ENCODE measurements around the gene TMEM126B.
"Not testable (repeated sequence)": the region's sequence is repeated elsewhere in the genome, so short reads cannot be mapped to it uniquely, and the experiment has no call there.

The TMEM126B gene

DNA sequence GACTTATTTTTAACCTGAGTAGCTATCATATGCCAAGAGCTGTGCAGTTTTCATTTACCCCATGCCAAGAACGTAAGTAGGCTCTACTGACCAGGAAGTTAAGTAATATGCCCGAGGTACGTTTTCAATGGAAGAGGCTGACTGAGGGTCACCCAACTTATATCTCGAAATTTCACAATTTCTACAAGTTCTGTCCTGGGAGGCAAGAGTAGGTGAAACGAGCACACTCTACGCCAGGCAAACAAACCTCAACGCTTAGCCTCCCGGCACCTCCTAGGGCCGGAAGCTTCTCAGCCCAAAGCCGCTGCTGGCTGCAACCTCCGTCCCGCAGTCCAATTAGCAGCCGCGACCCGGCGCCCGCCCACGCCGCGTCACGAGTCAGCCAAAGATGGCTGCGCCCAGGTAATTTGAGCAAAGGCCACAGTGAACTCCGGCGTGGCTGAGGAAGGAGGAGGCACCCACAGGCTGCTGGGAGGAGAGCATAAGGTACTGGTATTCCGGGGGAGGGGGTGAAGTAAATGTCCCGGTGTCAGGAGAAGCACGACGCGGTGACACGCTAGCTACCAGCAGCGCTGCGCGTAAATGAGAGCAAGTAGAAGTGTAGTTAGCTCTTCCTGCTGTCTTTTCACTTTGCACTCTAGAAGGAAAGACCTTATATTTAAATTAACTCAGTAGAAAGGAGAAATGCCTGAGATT is 19.4 kb downstream of the TMEM126B start, which contains the start of gene TMEM126A:
Gene TMEM126A, plus strand, starts transcription at position 364 of the 696 bp plus-strand sequence. CDS start 2,289 bp downstream, outside the sequence.
- peak; percentile 79 to 91 for DNase-seq (ENCODE audit: low read depth in 1 of 2, low spot score in 1 of 2)

DNA sequence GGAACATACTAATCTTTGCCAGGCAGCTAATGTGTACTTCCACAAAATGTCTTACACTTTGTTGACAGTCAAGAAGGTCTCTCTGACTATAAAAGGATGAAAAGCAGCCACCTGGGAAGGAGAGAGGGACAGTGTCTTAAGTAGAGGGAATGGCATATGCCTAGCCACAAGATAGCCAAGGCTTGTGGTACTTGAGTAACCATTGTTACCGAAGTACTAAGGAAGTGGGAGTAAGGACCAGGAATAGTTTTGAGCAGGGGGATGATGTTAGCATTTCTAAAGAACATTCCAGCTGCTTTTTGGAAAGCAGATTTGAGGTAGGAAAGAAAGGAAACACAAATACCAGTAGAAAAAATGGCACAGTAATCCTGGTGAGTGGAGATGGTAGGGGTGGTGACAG is 22.7 kb downstream of the TMEM126B start:
- DNase-seq (ENCODE audit: low read depth in 1 of 2, low spot score in 1 of 2) = no peak

DNA sequence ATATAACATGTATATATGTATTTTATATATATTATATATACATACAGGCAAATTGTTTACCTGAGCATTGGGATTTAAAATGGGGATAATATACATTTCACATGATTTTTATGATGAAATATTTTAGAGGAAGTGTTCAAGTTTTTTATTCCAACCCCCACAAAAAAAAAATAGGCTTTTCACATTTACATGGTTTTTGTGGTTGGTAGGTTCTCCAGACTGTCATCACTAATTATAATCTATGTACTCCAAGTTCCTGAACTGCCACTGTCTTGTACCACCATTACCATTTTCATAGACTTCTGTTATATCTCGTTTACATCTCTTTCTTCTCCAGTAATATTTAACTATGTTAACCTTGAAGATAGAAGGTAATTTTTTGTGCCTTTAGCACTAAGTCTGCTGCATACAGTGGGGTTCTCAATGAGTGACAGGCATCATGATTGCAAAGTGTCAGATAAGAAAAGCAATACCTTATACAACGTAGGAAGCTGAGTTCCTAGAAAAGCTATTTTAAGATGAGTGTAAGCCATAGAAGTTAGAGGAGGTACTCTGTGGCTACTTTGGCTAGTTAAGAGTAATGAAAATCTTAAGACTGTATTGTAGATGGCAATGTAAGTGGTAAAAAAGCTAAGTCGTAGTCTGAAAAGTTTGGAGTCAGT is 24.5 kb downstream of the TMEM126B start:
- DNase-seq (ENCODE audit: low read depth in 1 of 2, low spot score in 1 of 2) = no peak

DNA sequence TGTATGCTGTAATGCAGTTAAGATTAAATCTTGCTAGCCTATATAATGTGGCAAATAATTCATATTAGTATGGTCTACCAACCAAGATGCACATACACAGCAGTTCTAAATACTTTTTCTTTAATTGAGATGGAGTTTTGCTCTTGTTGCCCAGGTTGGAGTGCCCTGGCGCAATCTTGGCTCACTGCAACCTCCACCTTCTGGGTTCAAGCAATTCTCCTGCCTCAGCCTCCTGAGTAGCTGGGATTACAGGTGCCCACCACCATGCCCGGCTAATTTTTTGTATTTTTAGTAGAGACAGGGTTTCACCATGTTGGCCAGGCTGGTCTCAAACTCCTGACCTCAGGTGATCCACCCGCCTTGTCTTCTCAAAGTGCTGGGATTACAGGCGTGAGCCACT is 25.9 kb downstream of the TMEM126B start:
- DNase-seq (ENCODE audit: low read depth in 1 of 2, low spot score in 1 of 2) = not testable (repeated sequence)

DNA sequence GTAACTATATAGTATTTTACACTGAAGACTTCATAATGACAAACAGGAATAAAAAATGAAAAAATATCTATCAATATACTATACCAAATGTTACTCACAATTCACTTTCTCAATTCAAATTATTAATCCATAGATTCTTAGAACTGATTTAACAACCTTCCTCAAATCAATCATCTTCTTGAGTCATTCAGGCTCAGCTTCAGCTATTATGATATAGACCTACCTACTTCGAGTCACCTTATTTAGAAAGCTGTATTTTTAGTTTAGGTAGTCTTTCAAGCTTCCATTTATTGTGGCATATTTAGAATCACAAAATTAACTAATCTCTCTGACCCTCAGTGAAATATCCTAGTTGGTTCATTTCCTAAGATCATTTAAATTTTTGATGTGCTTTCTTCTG is 28.4 kb downstream of the TMEM126B start:
- no peak for DNase-seq (ENCODE audit: low read depth in 1 of 2, low spot score in 1 of 2)

DNA sequence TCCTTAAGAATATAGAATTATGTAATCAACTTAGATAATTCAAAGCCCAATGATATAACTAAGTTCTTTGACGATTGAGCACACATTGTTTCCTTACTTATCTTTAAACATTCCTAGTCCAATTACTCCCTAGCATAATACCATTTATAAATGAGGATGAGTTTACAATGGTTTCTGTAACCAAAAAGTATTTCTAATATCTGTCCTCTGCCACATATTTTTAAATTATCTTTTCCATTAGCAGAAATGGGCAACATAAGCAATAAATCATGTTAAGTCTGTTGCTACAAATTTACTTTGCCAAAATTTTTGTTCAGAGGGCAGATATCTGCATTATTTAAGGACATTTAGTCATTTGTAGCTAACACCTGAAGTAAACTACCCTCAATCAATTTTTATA is 29.8 kb downstream of the TMEM126B start:
- DNase-seq (ENCODE audit: low read depth in 1 of 2, low spot score in 1 of 2) = no peak

DNA sequence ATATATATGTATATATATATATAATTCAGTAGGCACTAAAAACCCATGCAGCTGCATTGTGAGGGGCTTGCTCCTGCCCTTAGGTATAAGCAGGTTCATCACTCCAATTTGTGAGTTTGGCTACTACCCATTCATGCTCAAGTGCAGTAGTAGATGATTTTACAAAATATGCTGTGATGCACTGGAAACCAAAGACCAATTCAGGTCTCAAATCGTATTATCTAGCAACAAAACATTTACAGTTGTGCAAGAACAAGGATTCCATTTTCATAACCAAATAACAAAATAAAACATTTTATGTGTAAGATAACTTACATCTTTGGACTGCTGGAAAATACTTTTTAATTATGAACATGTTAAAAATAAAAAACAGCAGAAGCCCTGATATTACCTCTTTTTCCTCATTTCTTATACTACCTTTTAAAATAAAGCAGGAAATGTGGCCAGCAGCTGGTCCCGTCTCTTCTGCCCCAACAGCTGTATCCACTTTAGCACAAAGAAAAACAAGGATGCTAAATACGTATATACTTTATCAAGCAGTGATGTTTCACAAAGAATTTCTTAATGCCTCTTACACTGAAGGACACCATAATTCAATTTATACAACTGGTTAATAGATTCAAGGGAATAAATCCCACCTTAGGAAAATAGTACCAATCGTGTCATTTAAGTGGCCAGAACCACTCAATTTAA is 33.7 kb downstream of the TMEM126B start:
- DNase-seq (ENCODE audit: low read depth in 1 of 2, low spot score in 1 of 2) = no peak

DNA sequence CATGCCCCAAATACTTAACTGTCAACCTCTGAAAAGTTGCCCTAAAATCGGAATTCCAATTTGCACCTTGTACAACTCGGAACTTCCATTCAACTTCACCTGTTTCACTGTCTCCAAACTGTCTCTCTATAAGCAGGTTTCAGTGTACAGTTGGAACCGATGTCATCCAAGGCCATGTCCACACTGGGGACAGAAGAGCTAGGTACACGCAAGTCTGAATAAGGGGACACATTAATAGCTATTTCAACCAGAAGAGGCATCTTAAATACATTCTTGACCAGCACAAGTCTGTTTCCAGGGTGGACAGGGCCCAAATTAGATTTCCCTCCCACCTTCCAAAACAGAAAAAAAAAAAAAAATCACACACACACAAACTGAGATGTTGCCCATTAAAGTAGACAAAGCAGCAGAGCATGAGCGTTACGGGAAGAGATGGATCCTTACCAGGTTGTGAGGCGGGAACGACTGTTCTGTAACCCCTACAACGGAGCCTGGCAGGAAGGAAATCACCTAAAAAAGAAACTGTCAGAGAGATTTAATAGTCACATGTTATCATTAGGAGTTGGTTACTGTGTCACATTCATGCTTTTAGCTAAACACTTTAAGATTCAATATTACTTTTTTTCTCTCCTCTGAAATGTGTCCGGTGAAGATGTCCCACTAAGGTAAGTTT is 34.8 kb downstream of the TMEM126B start:
- no peak for DNase-seq (ENCODE audit: low read depth in 1 of 2, low spot score in 1 of 2)

DNA sequence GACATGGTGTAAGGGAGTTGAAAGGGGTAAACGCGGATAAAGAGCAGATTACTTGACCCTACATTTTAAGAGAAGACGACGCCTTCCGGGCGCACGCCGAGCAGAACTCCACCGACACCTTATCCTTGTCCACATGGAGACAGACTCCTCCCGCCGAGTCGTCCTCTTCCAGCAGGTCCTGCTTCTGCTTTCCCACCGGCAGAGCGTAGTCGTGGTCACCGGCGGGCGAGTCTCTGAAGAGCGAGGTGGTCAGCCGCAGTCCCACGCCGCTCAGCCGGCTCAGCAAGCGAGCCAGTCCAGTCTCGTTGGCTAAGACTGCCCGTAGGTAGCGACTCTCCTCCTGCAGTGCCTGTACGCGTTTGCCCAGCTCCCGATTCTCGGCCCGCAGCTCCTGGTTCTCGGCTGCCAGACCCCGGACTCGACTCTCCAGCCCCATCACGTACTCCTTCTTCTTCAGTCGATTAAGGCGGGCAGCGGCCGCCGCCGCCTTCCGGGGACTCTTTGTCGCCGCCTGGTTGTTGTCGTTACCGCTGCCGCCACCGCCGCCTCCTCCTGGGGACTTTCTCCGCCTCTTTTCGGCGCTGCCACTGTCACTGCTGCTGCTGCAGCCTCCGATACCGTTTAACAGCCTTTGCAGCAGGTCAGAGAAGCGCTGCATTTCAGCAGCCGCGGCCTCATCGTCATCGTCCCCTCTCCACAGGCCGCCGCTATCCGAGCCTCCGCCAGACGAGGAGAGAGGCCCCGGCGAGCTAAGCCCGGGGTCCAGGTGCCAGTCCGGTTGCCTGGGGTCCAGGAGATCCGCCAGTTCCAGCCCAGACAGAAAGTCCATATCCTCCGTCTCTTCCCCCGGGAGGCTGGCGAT is 35.6 kb downstream of the TMEM126B start:
- DNase-seq (ENCODE audit: low read depth in 1 of 2, low spot score in 1 of 2) = peak; percentile 77 to 78

DNA sequence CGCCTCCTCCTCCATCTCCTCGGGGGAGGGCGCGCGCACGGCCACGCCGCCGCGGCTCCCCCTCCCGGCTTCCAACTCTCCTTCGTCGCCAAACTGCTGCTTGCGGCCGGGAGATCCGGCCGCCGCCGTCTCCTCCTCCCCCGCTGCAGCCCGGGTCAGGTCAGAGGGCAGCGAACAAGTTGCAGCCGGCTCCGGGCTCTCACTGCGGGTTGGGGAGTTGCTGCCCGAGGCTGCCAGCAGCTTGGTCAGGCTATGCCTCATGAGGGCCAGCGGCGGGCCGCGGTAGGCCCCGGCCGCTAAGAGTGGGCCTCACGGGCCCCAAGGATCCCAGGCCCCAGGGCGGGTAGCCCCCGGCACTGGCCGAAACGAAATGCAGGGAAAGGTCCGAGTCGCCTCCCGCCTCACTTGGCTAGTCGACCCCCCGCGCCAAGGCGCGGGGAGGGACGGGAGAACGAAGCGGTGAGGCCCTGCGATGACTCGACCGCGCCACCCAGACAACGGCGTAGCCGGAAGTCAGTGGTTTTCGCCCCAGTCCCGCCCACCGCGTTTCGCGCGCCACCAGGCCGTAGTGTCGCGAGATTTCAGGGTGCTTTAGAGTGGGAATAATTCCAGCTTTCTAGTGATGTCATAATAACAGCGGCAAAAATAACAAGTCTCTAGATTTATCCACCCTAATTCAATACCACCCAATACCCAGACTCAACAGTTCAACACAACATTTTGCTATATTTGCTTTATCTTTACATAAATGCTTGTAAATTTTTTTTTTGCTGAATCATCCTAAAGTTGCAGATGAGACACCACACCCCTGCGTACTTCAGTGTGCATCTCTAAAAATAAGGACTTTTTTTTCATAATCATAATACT is 36.5 kb downstream of the TMEM126B start, which contains the start of gene CREBZF:
Gene CREBZF, minus strand, starts transcription at position 515 of the 867 bp plus-strand sequence. Its CDS starts 254 bp downstream, at position 261.
- peak; percentile 86 to 91 for DNase-seq (ENCODE audit: low read depth in 1 of 2, low spot score in 1 of 2)

DNA sequence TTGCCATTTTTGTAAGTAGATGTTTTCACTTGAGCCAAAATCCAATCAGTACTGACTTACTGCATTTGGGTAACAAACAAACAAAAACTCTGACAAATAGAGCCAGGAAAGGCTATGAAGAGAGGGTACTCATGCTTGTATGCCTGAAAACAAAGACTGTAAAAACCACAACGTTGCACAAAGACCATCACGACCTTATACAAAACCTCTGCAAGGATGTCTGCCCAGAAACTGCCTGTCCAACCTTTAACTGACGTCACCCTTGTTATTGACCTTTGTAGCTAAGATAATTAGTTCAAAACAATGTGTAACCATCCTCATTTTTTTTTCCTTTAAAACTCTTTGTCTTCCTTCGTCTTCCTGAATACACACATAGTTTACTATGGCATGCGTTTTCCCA is 37.3 kb downstream of the TMEM126B start:
- no peak for DNase-seq (ENCODE audit: low read depth in 1 of 2, low spot score in 1 of 2)

DNA sequence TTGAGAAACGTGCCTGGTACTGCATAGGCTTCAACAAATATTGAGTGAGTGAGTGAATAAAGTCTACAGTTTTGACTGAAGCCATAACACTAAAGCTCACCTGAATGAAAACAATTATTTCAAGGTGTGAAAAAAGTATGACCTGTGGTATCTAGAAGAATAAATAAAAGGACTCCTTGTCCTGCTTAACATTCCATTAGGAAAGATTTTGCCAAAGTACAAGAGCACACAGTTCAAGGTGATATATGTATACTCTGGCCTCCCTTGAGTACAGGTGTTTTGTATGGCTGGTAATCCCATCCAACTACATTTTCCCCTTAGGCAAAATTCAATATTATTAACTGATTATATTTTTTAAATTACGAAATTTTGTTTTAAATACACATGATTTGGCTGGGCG is 38.3 kb downstream of the TMEM126B start:
- DNase-seq (ENCODE audit: low read depth in 1 of 2, low spot score in 1 of 2) = no peak

DNA sequence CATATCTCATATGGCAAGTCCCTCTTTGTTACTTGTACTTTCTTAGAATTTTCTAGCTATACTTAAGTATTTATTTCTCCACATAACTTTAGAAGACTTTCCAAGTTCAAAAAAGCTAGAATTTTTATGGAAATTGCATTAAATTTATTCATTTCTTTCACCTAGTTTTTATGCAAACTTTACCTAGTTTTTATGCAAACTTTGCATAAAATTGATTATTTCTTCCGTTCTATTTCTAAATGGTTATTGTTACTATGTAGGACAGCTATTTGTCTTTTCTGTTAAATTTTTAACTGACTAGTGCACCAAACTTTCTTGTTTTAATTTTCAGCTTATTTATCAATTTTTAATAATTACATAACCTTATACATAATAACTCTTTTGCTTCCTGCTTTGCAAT is 39.8 kb downstream of the TMEM126B start:
- DNase-seq (ENCODE audit: low read depth in 1 of 2, low spot score in 1 of 2) = no peak

DNA sequence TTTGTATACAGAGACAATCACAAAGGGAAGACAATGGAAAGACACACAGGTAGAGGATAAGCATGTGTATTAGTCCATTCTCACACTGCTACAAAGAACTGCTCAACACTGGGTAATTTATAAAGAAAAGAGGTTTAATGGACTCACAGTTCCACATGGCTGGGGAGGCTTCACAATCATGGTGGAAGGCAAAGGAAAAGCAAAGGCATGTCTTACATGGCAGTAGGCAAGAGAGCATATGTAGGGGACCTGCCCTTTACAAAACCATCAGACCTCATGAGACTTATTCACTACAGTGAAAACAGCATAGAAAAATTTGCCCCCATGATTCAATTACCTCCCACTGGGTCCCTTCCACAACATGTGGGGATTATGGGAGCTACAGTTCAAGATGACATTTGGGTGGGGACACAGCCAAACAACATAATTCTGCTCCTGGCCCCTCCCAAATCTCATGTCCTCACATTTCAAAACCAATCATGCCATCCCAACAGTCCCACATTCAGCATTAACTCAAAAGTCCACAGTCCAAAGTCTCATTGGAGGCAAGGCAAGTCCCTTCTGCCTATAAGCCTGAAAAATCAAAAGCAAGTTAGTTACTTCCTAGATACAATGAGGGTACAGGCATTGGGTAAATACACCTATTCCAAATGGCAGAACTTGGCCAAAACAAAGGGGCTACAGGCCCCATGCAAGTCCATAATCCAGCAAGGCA is 42.7 kb downstream of the TMEM126B start:
- DNase-seq (ENCODE audit: low read depth in 1 of 2, low spot score in 1 of 2) = not testable (repeated sequence)

DNA sequence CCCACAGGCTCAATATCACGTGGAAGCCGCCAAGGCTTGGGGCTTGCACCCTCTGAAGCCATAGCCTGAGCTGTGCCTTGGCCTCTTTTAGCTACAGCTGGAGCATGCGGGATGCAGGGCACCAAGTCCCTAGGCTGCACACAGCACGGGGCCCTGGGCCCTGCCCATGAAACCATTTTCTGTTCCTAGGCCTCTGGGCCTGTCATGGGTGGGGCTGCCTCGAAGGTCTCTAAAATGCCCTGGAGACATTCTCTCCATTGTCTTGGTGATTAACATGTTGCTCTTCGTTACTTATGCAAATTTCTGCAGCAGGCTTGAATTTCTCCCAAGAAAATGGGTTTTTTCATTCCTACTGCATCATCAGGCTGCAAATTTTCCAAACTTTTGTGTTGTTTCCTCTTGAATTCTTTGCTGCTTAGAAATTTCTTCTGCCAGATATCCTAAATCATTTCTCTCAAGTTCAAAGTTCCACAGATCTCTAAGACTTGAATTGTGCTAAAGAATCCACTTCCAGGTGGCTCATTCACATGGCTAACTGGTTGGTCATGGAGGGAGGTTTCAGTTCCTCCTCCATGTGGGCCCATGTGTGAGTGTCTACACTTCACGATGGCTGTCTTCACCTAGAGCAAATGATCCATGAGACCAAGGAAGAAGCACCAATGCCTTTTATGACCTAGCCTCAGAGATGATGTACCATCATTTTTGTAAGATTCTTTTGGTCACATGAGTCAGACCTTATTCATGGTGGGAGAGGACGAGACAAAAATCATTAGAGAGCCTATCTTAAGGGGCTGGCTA is 43.9 kb downstream of the TMEM126B start:
- no peak for DNase-seq (ENCODE audit: low read depth in 1 of 2, low spot score in 1 of 2)

DNA sequence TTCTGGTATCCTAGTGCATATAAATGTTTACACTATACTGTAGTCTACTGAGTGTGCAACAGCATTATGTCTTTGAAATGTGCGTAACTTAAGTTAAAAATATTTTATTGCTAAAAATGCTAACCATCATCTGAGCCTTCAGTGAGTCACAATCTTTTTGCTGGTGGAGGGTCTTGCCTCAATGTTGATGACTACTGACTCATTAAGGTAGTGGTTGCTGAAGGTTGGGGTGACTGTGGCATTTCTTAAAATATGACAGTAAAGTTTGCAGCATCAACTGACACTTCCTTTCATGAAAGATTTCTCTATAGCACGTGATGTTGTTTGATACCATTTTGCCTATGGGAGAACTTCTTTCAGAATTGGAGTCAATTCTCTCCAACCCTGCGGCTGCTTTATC is 45.0 kb downstream of the TMEM126B start:
- no peak for DNase-seq (ENCODE audit: low read depth in 1 of 2, low spot score in 1 of 2)

DNA sequence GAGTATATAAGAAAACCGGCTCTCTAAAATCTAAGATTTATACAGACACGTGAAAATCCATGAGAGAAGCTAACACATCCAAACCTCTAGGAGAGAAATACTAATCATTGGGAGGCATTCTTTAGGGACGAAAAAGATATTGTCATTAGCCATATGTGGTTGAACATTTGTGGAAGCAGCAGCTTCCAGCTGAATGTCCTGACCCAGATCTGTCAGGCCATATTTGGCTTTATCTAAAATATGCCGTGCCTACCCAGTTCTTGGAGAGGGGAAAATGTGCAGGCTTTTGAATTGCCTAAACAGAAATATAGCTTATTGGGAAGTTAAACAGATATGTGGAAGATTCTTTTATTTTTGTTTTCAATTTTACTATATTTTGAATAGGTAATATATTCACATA is 51.2 kb downstream of the TMEM126B start:
- no peak for DNase-seq (ENCODE audit: low read depth in 1 of 2, low spot score in 1 of 2)

DNA sequence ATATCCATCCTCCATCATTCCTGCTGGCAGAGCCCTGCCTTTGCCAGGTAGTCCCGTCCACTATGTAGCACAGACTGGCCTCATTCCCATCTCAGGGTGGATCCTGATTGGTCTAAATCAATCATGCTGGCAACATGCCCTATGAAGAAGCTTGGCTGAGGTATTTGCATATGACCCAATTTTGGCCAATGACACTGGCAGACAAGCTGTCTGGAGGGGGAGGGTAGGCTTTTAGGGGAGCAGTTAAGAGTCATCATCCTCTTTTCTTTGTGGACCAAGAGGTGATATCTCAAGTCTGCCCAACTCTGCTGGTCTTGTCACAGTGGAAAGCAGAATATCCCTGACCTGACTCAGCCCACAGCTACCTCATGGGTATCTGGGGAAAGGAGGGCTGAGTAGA is 52.5 kb downstream of the TMEM126B start:
- DNase-seq (ENCODE audit: low read depth in 1 of 2, low spot score in 1 of 2) = no peak
